ENCODE measurements around the gene SPDYE16.
"Not testable (repeated sequence)": the region's sequence is repeated elsewhere in the genome, so short reads cannot be mapped to it uniquely, and the experiment has no call there.

SPDYE16 gene

DNA sequence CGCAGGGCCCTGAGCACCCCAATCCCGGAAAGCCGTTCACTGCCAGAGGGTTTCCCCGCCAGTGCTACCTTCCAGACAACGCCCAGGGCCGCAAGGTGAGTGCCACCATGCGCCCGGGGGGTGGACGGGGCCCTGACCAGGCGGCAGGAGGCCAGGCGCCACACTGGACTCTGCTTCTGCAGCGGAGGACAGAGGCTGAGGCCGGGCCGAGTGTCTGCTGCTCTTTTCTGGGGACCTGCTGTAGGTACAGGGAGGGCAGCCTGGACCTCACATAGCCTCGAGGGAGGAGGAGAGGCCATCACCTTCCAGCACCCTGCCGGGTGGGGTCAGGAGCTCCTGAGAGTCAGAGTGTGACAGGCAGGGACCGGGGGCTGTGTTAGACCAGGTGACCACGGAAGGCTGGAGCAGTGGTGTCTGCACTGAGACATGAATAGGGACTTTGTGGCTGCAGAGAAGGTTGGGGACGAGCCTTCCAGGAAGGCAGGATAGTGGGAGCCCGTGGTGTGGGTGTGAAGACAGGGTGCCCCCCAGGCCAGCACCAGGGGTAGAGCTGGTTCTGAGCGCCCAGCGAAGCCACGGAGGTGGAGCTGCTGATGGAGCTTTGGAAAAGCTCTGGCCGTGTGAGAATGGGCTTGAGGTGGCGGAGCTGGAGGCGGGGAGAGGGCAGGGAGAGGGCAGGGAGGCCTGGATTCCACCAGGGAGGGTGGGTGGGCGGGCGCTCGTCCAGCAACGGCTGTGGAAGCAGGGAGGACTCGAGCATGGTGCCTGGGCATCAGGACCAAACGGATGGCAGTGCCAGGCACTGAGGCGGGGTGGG, 38.5 kb downstream of the SPDYE16 start:
- DNase-seq: not testable (repeated sequence)

GRCh38 chr7:76503244-76503643, 39.9 kb downstream of the SPDYE16 start:
- not testable (repeated sequence) for DNase-seq

GRCh38 chr7:76502836-76503235, 40.3 kb downstream of the SPDYE16 start:
- not testable (repeated sequence) for DNase-seq

DNA sequence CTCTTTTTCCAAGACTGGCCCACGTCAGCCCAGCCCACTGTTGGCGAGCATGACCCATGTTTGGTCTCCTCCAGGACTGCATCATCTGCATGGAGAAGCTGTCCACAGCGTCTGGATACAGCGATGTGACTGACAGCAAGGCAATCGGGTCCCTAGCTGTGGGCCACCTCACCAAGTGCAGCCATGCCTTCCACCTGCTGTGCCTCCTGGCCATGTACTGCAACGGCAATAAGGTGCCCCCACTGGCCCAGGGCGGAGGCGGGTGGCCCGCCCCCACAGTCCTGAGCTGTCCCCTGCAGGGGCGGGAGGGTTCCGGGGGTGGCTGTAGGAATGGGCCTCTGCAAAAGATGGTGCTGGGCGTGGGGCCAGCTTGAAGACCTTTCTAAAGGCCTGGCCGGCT, 40.9 kb downstream of the SPDYE16 start:
- DNase-seq: not testable (repeated sequence)

DNA sequence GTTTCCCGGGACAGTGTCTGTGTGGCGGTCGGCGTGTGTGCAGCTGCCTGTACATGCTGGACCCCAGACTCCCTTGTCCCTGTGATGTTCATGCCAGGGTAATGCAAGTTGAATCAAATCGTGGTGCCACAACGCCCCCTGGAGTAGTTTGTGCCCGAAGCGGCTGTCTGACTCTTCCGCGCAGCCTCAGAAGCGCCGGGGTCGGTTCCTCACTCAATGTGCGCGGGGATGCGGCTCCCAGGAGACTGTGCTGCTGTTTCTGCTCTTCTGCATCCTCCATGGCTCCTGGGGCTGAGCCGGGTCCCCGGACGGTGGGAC, 43.2 kb downstream of the SPDYE16 start:
- DNase-seq: not testable (repeated sequence)

DNA sequence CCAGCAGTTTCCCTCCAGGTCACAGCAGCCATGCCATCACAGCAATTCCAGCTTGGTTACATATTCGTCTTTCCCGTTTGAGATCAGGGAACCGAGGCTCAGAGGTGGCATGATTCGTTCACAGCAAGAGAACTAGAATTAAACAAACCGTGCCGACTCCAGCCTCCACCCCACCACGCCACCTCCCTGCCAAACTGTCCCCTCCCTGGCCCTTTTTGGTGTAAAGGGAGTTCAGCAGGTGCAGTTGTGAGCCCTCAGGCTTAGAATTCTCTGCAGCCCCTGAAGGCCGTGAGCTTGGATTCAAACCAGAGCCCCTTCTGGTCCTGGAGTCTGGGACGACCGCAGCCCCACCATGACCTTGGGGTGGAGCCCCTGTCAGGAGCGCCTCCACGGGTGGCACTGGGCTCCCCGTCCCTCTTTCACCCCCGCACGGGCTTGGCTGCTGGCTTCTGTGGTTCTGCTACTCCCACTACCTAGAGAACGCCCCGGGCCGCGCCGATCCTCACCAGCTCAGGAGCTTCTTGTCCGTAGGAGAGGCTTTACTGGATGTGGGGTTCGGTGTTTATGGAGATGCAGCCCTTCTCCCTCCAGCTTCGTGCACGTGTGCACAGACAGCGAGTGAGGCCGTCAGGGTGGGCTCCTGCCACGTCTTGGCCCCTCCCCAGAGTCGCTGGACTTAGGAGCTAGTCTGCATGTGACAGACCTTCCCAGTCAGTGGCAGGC, 43.7 kb downstream of the SPDYE16 start:
- DNase-seq: not testable (repeated sequence)

- DNase-seq: not testable (repeated sequence)
Observed at GRCh38 chr7:76498583-76499200, 44.4 kb downstream of the SPDYE16 start.

DNA sequence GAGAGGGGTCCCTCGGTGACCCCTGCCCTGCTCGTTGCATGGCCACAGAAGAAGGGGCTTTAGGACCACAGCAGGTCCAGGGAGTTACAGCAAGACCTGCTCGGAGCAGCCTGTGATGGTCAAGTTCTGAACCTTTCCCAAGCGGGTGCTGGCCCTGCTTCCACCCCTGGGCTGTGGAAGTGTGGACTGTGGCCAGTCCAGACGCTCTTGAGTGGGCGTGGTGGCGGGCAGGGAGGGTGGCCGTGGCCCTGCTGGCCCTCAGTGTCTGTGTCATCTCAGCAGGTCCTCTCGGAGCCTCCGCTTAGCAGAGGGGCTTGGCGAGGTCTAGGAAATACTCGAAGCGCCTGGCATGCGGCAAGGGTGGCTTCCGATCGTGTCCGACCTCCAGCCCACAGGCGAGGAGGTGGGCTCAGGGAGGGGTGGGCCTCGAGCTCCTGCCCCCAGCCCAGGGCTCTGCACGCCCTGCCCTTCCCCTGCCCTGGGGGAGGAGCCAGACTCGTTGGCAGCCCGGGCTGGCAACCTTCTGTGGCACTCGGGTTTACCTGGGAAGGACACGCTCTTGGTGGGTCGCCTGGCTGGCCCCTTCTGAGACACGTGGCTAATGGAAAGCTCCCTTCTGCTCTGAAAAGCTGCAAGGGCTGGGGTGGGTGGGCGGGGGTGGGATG, 45.0 kb downstream of the SPDYE16 start:
- DNase-seq: not testable (repeated sequence)

GRCh38 chr7:76495717-76496116, 47.4 kb downstream of the SPDYE16 start:
- not testable (repeated sequence) for DNase-seq

DNA sequence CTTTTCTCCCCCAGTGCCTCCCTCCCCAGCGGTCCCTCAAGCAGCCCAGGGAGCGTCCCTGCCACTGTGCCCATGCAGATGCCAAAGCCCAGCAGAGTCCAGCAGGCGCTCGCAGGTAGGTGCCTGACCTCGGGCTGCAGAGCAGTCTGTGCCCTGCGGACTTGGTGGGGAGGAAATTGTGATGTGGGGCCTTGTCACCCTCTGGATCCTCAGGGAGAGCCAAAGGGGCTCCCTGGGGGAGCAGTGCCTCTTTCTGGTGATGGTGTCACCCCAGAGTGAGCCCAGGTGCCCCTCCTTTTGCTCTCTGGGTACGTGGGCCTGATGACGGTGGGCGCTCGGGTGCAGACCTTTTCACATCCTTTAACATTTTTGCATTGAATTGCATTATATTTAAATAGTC, 51.0 kb downstream of the SPDYE16 start:
- DNase-seq: not testable (repeated sequence)

DNA sequence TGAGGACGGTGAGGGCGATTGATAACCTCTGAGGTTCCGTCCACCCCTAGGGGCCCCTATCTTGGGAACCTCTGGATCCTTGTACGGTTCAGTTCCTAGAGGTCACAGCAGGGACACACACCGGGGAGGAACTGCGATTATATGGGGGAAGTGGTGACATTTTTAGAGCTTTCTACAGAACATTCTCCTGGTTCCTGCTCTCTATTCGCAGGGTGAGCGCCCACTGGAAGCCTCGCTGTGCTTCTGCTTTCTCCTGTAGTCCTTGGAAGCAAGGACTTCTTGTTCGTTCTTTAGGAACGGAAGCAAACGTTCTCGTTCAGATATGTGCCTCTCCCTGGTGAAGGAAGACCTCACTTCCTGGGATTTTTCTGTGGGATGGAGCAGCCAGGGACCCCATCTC, 55.1 kb downstream of the SPDYE16 start:
- DNase-seq: not testable (repeated sequence)

DNA sequence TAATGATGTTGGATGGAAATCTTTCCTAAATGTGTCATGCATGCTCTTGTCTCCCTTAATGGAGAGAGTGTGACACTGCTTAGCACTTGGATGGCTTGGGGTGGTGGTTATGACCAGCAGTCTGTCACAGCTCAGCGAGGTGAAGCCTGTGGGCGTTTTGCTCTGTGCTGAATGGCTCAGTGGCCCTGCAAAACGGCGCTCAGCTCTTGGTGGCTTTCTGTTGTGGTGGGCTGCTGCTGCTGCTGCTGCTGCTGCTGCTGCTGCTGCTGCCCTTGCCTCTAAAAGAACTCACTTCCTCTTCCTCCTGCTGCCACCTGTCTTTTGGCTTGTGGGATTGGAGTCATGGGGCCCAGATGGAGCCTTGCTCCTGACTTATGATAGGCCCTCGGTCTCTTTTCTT, 56.5 kb downstream of the SPDYE16 start:
- peak; percentile 36 for DNase-seq

GRCh38 chr7:76485822-76486610, 57.1 kb downstream of the SPDYE16 start:
- DNase-seq: not testable (repeated sequence)

DNA sequence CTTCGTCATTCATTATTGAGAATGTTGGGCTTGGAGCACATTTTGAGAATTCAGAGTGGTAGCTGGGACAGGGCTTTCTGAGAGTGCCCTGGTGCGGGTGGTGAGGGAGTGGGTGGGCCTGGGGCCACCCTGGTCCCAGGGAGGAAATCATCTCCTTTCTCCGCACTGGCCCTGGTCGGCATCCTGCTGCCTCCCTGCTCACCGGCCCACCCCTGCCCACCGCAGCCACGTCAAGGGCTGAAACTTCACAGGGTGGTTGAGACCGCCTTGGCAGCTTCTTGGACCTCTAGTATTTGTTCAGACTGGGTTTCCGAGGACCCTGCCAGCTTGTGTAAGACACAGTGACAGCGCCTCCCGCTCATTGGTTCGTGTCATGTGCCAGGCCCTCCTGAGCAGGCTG, 58.6 kb downstream of the SPDYE16 start:
- not testable (repeated sequence) for DNase-seq

GRCh38 chr7:76483081-76483480, 60.0 kb downstream of the SPDYE16 start:
- not testable (repeated sequence) for DNase-seq

DNA sequence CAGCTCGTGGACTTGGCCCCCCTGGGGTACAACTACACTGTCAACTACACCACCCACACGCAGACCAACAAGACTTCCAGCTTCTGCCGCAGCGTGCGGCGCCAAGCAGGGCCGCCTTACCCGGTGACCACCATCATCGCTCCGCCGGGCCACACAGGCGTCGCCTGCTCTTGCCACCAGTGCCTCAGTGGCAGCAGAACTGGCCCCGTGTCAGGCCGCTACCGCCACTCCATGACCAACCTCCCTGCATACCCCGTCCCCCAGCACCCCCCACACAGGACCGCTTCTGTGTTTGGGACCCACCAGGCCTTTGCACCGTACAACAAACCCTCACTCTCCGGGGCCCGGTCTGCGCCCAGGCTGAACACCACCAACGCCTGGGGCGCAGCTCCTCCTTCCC, 60.4 kb downstream of the SPDYE16 start:
- not testable (repeated sequence) for DNase-seq
